Measurements from ENCODE around the gene ATG4A. TPM values are rescaled to one million over a fixed set of nuclear protein-coding genes. Genes with fewer than 3 reads are reported as not detected.

The ATG4A gene
- total RNA-seq, 1 donor from 2014 or later: 10.0 TPM

- peaks cover 4% of the 10 kb centered on the region for H3K27me3 ChIP-seq (ENCODE audit: control insufficient read depth, insufficient read depth, low read length)
Observed at GRCh38 chrX:108072746-108073145, 18.8 kb upstream of the ATG4A start.

GRCh38 chrX:108081110-108081509 is 10.5 kb upstream of the ATG4A start:
- Histone ChIP-seq H3K4me3 (ENCODE audit: low read depth, low read length) (no peak overlapping the region), H3K36me3 (ENCODE audit: control insufficient read depth, insufficient read depth, low read length) (no peaks in the 10 kb centered on the region), H3K27me3 (ENCODE audit: control insufficient read depth, insufficient read depth, low read length) (peaks cover 2% of the 10 kb centered on the region)
- TF ChIP-seq CTCF (IDR thresholded peaks at IDR 0.05; ENCODE audit: insufficient read depth, low read length, poor library complexity, severe bottlenecking): no peak
- DNase-seq (ENCODE audit: low read depth): no peak

More at GRCh38 chrX:108072746-108073145, 18.8 kb upstream of the ATG4A start:
- TF ChIP-seq CTCF (IDR thresholded peaks at IDR 0.05; ENCODE audit: insufficient read depth, low read length, poor library complexity, severe bottlenecking): no peak
- Histone ChIP-seq H3K36me3 (ENCODE audit: control insufficient read depth, insufficient read depth, low read length) (no peaks in the 10 kb centered on the region), H3K4me3 (ENCODE audit: low read depth, low read length) (no peak overlapping the region)
- peak; percentile 28 for DNase-seq (ENCODE audit: low read depth)

- no peak for TF ChIP-seq CTCF (IDR thresholded peaks at IDR 0.05; ENCODE audit: insufficient read depth, low read length, poor library complexity, severe bottlenecking)
- no peaks in the 10 kb centered on the region for H3K27me3 ChIP-seq (ENCODE audit: control insufficient read depth, insufficient read depth, low read length)
- H3K36me3 ChIP-seq (ENCODE audit: control insufficient read depth, insufficient read depth, low read length): no peaks in the 10 kb centered on the region
- no peak overlapping the region for H3K4me3 ChIP-seq (ENCODE audit: low read depth, low read length)
- no peak for DNase-seq (ENCODE audit: low read depth)
Observed at GRCh38 chrX:108087792-108088191, 3.8 kb upstream of the ATG4A start.

- H3K36me3 ChIP-seq (ENCODE audit: control insufficient read depth, insufficient read depth, low read length): no peaks in the 10 kb centered on the region
- no peak overlapping the region for H3K4me3 ChIP-seq (ENCODE audit: low read depth, low read length)
- TF ChIP-seq CTCF (IDR thresholded peaks at IDR 0.05; ENCODE audit: insufficient read depth, low read length, poor library complexity, severe bottlenecking): no peak
- no peak for DNase-seq (ENCODE audit: low read depth)
- H3K27me3 ChIP-seq (ENCODE audit: control insufficient read depth, insufficient read depth, low read length): no peaks in the 10 kb centered on the region
Observed at GRCh38 chrX:108088511-108088910, 3.1 kb upstream of the ATG4A start.

GRCh38 chrX:108090491-108091263 is 901 bp upstream of the ATG4A start:
- H3K27me3 ChIP-seq (ENCODE audit: control insufficient read depth, insufficient read depth, low read length): no peaks in the 10 kb centered on the region
- TF ChIP-seq CTCF (IDR thresholded peaks at IDR 0.05; ENCODE audit: insufficient read depth, low read length, poor library complexity, severe bottlenecking): no peak
- peak overlapping the region; percentile 66 for H3K4me3 ChIP-seq (ENCODE audit: low read depth, low read length)
- DNase-seq (ENCODE audit: low read depth): no peak
- no peaks in the 10 kb centered on the region for H3K36me3 ChIP-seq (ENCODE audit: control insufficient read depth, insufficient read depth, low read length)

GRCh38 chrX:108091878-108092291 is 307 bp downstream of the ATG4A start:
- DNase-seq (ENCODE audit: low read depth): no peak
- TF ChIP-seq CTCF (IDR thresholded peaks at IDR 0.05; ENCODE audit: insufficient read depth, low read length, poor library complexity, severe bottlenecking): no peak

More at GRCh38 chrX:108091878-108092291, 307 bp downstream of the ATG4A start:
- Histone ChIP-seq H3K36me3 (ENCODE audit: control insufficient read depth, insufficient read depth, low read length) (no peaks in the 10 kb centered on the region), H3K27me3 (ENCODE audit: control insufficient read depth, insufficient read depth, low read length) (no peaks in the 10 kb centered on the region), H3K4me3 (ENCODE audit: low read depth, low read length) (peak overlapping the region; percentile 69)
